ENCODE data around the gene CEP72. TPM values are rescaled to one million over a fixed set of nuclear protein-coding genes. Genes with fewer than 3 reads are reported as not detected.
A peak's percentile ranks its signal among the peaks of the same experiment; 100 is the strongest.

The CEP72 gene, protein sequence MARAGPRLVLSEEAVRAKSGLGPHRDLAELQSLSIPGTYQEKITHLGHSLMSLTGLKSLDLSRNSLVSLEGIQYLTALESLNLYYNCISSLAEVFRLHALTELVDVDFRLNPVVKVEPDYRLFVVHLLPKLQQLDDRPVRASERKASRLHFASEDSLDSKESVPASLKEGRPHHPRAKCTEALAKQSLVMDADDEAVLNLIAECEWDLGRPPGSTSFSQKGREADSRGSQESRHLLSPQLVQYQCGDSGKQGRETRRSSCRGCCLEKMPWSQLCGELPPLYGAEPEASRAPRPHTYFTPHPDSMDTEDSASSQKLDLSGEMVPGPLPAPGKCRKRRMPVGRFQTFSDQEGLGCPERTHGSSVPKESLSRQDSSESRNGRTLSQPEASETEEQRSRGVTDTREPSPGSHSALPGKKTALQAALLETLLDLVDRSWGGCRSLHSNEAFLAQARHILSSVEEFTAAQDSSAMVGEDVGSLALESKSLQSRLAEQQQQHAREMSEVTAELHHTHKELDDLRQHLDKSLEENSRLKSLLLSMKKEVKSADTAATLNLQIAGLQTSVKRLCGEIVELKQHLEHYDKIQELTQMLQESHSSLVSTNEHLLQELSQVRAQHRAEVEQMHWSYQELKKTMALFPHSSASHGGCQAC
- total RNA-seq (2021; ENCODE audit: unreplicated experiment), result 33.2 TPM
- 7.5 TPM for polyA plus RNA-seq (2012; ENCODE audit: insufficient read length)
- percentile 74 among the genes with signal in this experiment for Bru-seq, nascent RNA
- percentile 78 among the genes with signal in this experiment for BruChase-seq, experiment 1, labeled RNA remaining after a 2-hour chase
- percentile 77 among the genes with signal in this experiment for BruChase-seq, experiment 2, labeled RNA remaining after a 6-hour chase
- long read RNA-seq, transcript CEP72-201 (12 exons, 2,434 nt), result major isoform, 10 of 16 reads
- long read RNA-seq, partial matches to known transcripts, result 1 of 16 reads
- long read RNA-seq, other reads (novel, unspliced or antisense), result 5 of 16 reads

DNA sequence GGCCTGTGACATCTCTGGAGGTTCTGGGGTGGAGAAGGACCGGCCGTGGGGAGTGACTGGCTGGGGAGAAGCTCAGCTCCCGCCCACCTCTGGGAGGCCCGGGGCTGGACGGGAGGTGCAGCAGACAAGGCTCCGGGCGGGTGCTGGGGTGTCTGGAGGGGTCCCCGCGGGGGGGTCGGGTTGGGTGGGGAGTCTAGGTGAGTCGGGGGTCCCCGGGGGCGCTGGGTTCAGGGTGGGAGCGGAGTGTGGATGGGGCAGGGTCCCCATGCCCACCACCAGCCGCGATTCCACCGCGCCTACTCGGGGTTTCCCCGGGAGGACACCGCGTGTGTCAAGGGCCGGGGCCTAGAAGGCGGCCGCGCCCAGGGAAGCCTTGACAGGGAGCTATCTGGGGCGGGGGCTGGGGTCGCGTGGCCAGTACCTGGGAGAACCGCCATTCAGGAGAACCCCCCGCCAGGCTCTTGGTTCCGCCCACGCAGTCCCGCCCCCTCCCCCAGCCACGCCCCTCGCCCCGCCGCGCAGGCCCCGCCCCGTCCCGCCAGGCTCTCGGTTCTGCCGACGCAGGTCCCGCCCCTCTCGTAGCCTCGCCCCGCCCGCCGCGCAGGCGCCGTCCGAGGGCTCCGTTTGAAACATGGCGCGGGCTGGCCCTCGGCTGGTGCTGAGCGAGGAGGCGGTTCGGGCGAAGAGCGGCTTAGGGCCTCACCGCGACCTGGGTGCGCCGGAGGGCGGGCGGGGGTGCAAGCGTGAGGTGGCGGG lies at the start of gene CEP72:
Gene CEP72, plus strand, starts transcription at position 610 of the 756 bp plus-strand sequence. Its CDS starts 22 bp downstream, at position 632.
- no TSS peak for BruUV-seq (replicated peaks)
- POLR2A ChIA-PET, result interaction anchor here (0.6 kb wide), 1 partner anchor 148 kb away, joined by 4 read pairs; no protein-coding TSS in a partner anchor
- in situ Hi-C loops (cut with HindIII; ENCODE audit: low pct_unique_long_range_greater_than_20kb, low sequenced_read_pairs), result no loop called here

More for the DNA sequence above, at the start of gene CEP72:
- DNase-seq (ENCODE audit: low read depth, low spot score), result peak; percentile 18
- intact Hi-C loops (cut with micrococcal nuclease; ENCODE audit: unreplicated experiment), result loop anchor here (10.0 kb wide), 1 partner anchor 137 kb away; no protein-coding TSS in a partner anchor
- Histone ChIP-seq H3K4me3 (ENCODE audit: low read depth in 2 of 2, low read length in 2 of 2) (peak within 1 kb of the TSS; percentile 71 to 80), H3K36me3 (ENCODE audit: control insufficient read depth, insufficient read depth, low read length) (no peaks in the 10 kb centered on the region), H3K27ac (ENCODE audit: low read length) (peak within 1 kb of the TSS; percentile 86), H3K27me3 (ENCODE audit: control insufficient read depth, insufficient read depth, low read length) (no peaks in the 10 kb centered on the region), H3K4me1 (ENCODE audit: control insufficient read depth, insufficient read depth, low read length) (0 out of 2 replicates have a peak, but pooled peaks cover 2% of the 10 kb centered on the region), H3K9me3 (ENCODE audit: control insufficient read depth, insufficient read depth, low read depth, low read length) (no peaks in the 10 kb centered on the region)
- CTCF ChIA-PET, result no interaction called here
- ATAC-seq, result peak; percentile 94
- TF ChIP-seq, protein P1, sequence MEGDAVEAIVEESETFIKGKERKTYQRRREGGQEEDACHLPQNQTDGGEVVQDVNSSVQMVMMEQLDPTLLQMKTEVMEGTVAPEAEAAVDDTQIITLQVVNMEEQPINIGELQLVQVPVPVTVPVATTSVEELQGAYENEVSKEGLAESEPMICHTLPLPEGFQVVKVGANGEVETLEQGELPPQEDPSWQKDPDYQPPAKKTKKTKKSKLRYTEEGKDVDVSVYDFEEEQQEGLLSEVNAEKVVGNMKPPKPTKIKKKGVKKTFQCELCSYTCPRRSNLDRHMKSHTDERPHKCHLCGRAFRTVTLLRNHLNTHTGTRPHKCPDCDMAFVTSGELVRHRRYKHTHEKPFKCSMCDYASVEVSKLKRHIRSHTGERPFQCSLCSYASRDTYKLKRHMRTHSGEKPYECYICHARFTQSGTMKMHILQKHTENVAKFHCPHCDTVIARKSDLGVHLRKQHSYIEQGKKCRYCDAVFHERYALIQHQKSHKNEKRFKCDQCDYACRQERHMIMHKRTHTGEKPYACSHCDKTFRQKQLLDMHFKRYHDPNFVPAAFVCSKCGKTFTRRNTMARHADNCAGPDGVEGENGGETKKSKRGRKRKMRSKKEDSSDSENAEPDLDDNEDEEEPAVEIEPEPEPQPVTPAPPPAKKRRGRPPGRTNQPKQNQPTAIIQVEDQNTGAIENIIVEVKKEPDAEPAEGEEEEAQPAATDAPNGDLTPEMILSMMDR (IDR thresholded peaks at IDR 0.05), result no peak
- TF ChIP-seq, protein P2, sequence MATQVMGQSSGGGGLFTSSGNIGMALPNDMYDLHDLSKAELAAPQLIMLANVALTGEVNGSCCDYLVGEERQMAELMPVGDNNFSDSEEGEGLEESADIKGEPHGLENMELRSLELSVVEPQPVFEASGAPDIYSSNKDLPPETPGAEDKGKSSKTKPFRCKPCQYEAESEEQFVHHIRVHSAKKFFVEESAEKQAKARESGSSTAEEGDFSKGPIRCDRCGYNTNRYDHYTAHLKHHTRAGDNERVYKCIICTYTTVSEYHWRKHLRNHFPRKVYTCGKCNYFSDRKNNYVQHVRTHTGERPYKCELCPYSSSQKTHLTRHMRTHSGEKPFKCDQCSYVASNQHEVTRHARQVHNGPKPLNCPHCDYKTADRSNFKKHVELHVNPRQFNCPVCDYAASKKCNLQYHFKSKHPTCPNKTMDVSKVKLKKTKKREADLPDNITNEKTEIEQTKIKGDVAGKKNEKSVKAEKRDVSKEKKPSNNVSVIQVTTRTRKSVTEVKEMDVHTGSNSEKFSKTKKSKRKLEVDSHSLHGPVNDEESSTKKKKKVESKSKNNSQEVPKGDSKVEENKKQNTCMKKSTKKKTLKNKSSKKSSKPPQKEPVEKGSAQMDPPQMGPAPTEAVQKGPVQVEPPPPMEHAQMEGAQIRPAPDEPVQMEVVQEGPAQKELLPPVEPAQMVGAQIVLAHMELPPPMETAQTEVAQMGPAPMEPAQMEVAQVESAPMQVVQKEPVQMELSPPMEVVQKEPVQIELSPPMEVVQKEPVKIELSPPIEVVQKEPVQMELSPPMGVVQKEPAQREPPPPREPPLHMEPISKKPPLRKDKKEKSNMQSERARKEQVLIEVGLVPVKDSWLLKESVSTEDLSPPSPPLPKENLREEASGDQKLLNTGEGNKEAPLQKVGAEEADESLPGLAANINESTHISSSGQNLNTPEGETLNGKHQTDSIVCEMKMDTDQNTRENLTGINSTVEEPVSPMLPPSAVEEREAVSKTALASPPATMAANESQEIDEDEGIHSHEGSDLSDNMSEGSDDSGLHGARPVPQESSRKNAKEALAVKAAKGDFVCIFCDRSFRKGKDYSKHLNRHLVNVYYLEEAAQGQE (IDR thresholded peaks at IDR 0.05; ENCODE audit: insufficient read depth in 1 of 2, low read depth in 2 of 2, low read length in 1 of 2), result no peak
- TF ChIP-seq TCF7L2 (IDR thresholded peaks at IDR 0.05; ENCODE audit: low read depth, low read length) (no peak), SIN3A (IDR thresholded peaks at IDR 0.05; ENCODE audit: borderline replicate concordance, insufficient read depth, low read depth, low read length) (0 out of 2 replicates have a peak, but pooled peaks have one; percentile 17), POLR2AphosphoS5 (IDR thresholded peaks at IDR 0.05; ENCODE audit: low read depth, low read length) (peak; percentile 75)
